Left renal pelvis (tissue), 4 donors: Measurements from ENCODE around the gene IFNL2. TPM values are rescaled to one million over a fixed set of nuclear protein-coding genes. Genes with fewer than 3 reads are reported as not detected.
"Not testable (repeated sequence)": the region's sequence is repeated elsewhere in the genome, so short reads cannot be mapped to it uniquely, and the experiment has no call there.

ENCODE experiments used
- DNase-seq, 4 donors: peaks; one replicate each; pipeline ENCODE4 v3.0.0-alpha.2; 2013; ENCODE audit warnings: low read depth in 4 of 4, low spot score in 3 of 4
- polyA plus RNA-seq, 4 donors: library from polyadenylated mRNA; unstranded; fragments of 120-200 nt; gene quantifications; one replicate each; pipeline ENCODE4 v1.2.1, GENCODE V29; 2013; ENCODE audit not compliant: insufficient read length in 4 of 4

IFNL2 gene
- polyA plus RNA-seq, 4 donors = not detected

DNA sequence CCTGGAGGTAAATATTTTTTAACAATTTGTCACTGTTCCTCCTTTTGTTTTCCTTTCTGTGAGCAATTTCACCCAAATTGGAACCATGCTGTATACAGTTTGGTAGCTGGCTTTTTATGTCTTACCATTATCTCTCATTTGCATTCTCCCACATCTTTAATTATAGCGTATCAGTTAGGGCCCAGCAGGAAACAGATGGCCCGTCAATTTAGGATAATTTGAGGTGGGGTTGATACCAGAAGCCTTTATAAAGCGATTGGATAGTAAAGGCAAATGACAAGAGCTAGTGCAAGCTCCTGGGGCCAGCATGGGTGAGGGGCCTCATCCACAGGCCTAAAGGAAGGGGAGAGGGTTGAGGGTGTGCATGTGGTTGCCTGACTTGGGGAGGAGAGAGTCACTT lies 15.7 kb upstream of the IFNL2 start:
- no peak for DNase-seq

DNA sequence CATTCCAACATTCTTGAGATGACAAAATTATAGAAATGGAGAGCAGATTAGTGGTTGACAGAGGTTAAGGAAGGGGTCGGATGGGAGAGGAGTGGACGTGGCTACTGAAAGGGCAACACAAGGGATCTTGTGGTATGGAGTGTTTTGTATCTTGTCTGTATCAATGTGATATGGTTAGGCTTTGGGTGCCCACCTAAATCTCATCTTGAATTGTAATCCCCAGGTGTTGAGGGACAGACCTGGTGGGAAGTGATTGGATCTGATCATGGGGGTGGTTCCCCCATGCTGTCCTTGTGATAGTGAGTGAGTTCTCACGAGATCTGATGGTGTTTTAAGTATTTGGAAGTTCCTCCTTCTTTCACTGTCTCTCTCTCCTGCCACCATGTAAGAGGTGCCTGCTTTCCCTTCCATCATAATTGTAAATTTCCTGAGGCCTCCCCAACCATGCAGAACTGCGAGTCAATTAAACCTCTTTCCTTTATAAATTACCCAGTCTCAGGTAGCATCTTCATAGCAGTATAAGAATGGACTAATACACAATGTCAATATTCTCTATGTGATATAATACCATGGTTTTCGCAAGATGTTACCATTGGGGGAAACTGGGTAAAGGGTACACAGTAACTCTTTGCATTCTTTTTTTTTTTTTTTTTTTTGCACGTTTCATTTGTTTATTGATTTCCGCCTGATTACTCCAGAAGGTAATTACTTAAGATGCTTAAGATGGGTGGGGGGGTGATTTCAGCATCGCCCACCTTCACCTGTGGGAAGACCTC lies 14.6 kb upstream of the IFNL2 start:
- DNase-seq = no peak

DNA sequence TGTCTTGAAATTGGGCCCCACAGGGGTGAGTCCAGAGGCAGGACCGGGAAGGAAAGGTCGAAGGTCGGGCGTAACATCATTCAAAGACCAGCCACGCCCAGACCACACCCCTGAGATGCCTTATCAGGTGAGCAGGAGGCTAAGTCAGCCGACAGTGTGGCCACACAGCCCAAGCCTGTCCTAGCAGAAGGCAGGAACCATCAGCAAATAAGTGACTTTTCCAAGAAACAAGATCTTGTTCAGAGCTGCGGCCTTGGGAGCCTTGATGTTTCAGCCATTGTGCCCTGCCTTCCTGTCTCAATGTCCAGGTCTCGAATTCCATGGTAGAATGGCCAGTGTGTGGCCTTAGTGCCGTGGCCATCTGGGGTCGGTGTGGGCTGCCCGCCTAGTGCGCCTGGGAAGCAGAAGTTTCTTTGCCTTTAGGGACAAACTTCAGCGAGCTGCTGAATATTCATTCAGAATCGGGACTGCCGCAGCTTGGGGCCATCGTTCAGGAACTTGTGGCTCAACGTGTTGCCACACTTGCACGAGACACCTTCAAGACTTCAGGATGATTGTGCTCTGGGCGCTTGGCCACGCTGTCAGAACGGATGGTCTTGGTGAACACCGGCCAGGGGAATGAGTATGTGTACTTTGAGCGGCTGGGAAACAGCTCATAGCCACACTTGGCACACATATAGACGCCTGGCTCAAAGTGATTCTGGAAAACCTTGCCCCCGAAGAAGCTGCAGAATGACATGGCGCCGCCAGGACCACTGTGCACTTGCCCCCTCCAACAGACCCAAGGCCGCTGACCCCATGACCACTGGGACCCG lies 13.5 kb upstream of the IFNL2 start:
- DNase-seq = no peak

DNA sequence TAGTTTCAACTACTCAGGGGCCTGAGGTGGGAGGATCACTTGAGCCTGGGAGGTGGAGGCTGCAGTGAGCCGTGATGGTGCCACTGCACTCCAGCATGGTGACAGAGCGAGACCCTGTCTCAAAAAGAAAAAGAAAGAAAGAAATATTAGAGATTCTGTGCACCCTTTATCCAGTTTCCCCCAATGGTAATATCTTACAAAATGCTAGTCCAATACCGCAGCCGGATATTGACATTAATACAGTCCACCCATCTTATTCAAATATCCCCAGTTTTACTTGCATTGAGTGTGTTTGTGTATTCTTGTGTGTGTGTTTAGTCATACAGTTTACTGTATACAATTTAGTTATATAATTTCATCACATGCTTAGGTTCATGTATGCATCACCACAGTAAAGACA lies 11.0 kb upstream of the IFNL2 start:
- DNase-seq = no peak

DNA sequence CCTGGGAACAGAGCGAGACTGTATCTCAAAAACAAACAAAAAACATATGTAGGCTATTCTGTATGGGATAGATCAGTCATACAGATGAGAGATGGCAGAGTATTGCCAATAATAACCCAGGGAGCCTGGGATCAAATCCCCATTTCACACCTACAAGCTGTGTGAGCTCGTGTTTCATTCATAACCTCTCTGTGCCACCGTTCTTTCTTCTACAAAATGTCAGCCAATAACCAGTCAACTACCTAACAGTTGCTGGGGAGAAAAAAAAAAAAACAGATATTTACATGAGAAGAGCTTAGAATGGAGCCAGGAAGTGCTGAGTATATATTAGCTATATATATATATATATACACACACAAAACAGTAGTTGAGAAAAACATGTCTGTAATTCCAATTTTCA lies 6.5 kb upstream of the IFNL2 start:
- no peak for DNase-seq

DNA sequence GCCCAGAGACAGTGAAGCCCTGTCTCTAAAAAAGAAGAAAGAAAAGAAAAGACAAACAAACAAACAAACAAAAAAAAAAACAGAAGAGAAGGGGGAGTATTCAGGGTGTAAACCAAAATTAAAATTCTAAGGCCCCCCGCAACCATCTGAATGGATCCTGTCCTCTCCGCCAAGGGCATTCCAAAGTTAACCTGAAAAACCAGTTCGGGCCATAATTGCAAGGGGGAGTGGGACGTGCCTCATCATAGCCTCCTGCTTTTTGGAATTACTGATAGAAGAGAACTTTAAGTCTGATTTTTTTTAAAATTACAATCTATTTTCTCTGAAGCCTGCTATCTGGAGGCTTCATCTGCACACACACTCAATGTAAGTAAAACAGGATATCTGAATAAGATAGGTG lies 5.7 kb upstream of the IFNL2 start:
- DNase-seq = no peak

DNA sequence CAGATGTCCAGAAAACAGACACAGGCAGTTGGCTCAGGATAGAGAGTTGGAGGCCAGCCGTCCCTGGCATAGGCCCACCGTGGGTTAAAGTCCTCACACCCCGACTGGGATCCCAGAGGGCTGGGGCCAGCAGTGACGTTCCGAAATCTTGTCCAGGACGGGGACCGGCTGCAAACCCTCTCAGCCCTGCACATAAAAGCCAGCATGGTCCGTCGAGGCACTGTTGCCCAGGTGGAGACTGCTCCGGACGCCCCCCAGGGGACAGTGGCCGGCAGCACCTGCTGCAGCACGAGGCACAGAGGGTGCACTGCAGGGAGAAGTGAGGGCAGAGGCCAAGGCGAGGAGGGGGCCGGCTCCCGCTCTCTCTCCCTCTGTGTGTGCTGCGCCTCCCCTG lies 4.3 kb upstream of the IFNL2 start:
- DNase-seq = no peak

DNA sequence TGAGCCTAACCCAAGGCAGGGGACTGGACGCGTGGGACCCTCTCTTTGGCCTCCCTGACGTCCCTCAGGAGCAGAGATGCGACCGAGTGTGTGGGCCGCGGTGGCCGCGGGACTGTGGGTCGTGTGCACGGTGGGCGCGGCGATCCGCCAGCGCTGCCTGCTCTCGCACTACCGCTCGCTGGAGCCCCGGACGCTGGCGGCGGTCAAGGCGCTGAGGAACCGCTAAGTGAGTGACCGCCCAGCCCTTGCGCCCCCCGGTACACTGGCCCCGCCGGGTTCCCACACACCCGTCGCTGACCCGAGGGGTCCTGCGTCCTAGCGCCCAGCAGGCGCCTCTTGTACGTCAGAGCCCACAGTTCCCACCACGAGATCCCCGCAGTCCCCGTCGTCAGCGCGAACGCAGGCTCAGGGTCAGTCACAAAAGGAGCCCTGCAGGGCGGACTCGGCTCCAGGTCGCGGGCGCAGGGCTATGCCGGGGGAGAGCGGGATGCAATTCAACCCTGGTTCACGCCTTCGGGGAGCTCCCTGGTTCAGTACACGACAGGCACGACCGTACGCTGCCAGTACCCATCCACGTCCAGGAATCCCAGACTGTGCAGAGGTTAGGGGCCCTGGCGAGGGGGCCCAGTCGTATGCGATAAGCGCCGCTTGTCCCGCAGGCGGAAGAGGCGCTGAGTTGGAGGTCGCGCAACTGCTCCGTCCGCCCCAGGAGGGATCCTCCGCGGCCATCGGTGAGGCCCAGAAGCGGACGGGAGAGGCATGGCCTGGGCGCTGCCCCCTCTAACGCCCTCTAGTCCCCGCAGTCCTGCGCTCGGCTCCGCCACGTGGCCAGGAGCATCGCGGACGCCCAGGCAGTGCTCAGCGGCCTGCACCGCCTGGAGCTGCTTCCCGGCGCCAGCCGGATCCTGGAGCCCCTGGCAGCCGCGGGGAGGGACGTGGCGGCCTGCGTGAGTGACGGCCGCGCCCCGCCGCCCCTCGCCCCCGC lies 3.6 kb upstream of the IFNL2 start:
- no peak for DNase-seq

DNA sequence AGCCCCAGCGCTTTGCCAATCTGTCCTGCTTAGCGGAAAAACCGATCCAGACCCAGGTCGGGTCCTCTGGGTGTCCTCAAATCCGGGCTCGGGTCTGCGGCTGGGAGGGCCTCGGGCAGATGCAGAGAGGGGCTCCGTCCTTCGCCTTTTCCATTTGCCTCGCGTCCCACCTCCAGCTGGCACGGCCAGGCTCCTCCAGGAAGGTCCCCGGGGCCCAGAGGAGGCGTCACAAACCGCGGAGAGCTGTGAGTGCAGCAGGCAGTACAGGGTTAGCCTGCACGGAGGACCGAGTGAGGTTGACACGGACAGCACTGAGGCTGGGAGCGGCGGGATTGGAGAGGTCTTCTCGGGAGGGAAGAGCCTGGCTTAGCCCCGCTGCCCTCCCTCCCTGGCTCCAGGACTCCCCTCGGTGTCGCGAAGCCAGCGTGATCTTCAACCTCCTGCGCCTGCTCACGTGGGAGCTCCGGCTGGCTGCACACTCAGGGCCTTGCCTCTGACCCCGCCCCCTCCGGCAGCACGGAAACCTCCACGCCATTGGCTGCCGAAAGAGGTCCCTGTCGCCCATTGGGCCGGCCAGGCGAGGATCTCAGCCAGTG lies 2.8 kb upstream of the IFNL2 start:
- DNase-seq = no peak

DNA sequence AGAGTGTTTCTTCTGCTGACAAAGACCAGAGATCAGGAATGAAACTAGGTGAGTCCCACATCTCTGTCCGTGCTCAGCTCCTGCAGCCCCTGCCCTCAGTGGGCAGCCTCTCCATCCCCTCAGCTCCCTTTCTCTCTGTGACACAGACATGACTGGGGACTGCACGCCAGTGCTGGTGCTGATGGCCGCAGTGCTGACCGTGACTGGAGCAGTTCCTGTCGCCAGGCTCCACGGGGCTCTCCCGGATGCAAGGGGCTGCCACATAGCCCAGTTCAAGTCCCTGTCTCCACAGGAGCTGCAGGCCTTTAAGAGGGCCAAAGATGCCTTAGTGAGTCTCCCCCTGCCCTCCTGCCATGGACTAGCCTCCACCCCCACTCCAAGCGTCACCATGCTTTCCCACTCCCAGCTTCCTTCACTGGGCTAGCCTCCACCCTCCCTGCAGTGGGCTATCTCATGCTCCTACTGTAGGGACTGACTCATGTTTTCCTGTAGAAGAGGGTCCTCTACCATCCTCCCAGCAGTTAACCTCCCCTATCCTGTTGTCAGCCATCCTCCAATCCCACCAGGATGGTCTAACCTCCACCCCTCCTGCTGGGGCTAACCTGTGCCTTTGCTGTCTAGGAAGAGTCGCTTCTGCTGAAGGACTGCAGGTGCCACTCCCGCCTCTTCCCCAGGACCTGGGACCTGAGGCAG lies 481 bp downstream of the IFNL2 start:
- DNase-seq = not testable (repeated sequence)

DNA sequence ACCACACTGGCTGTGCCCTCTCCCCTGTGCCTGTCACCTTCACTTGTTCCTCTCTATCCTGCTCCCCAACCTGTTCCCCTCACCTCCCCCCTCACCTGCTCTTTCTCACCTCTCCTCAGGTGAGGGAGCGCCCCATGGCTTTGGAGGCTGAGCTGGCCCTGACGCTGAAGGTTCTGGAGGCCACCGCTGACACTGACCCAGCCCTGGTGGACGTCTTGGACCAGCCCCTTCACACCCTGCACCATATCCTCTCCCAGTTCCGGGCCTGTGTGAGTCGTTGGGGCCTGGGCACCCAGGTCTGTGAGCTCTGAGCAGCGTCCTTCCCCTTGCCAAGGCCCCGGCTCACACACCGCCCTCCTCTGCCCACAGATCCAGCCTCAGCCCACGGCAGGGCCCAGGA lies 1.2 kb downstream of the IFNL2 start:
- DNase-seq = not testable (repeated sequence)

DNA sequence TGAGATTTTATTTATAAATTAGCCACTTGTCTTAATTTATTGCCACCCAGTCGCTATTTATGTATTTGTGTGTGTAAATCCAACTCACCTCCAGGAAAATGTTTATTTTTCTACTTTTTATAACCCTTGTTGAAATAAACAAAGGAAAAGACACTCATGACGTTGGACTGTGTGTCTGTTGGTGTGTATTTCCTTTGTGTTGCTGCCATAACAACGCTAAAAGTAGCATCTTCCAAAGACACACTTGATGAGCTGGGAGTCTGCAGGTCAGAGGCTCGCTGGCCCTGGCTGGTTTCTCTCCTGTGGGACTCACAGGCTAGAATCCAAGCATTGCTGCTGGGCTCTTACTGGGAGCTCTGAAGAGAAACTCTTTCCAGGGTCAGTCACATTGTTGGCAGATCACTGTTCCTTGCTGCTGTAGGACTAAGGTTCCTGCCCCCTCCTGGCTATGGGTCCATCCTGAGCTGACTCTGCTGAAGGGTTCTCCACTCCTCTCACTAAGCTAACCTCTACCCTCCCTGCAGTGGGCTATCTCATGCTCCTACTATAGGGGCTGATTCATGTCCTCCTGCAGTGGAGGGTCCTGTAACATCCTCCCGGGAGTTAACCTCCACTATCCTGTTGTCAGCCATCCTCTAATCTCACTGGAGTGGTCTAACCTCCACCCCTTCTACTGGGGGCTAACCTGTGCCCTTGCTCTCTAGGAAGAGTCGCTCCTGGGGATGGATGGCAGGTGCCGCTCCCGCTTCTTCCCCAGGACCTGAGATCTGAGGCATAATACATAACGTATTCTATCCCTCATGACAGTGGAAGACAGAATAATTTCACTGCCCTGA lies 2.1 kb downstream of the IFNL2 start:
- no peak for DNase-seq

DNA sequence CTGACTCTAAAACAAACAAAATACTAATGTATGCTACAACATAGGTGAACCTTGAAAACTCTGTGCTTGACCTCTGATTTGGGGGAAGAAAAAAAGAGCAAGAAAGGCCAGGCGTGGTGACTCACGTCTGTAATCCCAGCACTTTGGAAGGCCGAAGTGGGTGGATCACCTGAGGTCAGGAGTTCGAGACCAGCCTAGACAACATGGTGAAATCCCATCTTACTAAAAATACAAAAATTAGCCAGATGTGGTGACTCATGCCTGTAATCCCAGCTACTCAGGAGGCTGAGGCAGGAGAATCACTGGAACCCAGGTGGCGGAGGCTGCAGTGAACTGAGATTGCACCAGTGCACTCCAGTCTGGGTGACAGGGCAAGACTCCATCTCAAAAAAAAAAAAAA lies 5.7 kb downstream of the IFNL2 start:
- not testable (repeated sequence) for DNase-seq

DNA sequence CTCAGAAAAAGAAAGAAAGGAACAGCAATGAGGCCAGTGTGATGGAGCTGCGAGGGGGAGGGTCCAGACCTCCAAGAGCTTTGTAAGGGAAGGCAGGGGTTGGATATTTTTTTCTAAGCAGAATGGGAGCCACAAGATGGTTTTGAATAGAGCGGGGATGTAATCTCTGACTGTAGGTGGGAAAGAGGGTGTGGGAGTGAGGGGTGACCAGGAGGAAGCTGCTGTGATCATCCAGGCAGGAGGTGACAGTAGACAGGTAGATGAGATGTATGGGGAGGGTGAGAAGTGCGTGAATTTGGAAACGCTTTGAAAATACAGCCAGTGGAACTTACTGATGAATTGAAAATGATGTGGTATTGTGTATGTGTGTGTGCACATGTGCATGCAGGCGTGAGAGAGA lies 7.4 kb downstream of the IFNL2 start:
- DNase-seq = no peak

DNA sequence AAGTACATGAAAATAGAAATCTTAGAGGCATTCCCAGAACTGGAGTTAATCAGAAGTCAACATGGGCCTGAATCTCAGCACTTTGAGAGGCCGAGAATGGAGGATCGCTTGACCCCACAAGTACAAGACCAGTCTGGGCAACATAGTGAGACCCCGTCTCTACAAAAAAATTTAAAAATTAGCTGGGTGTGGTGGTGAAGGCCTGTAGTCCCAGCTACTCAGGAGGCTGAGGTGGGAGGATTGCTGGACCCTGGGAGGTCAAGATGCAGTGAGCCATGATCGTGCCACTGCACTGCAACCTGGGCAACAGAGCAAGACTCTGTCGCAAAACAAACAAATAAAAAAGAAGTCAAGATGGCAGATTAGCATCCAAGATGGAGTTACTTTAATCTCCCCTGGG lies 8.5 kb downstream of the IFNL2 start:
- DNase-seq = no peak

DNA sequence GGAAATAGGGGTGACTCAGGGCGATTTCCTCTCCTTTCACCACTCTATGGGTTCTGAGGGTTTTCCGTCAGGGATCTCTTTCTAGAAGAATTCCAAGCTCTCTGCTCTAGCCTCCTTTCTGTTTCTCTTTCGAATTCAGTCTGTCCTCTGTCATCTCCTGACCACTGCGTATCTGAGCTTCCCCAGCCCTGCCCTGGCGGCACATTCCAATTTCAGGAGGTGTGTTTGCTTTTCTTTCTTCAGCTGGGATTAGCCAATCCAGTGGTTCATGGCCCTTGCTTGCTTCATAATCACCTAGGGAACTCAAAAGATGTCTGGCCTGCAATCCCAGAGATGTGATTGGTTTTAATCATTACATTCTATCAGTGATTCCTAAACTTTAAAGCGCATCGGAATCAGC lies 9.4 kb downstream of the IFNL2 start:
- DNase-seq = no peak

DNA sequence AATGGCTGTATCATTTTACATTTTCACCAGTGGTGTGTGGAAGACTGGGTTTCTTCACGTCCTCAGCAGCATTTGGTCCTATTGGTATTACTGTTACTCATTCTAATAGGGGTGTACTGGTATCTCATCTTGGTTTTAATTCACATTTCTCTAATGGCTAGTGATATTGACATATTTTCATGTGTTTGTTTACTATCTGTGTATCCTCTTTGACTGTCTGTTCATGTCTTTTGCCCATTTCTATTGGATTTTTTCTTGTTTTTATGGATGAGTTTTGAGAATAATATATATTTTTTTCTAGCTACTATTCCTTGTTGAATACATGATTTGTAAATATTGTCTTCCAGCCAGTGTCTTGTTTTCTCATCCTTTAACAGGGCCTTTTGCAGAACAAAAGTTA lies 13.8 kb downstream of the IFNL2 start:
- DNase-seq = no peak

DNA sequence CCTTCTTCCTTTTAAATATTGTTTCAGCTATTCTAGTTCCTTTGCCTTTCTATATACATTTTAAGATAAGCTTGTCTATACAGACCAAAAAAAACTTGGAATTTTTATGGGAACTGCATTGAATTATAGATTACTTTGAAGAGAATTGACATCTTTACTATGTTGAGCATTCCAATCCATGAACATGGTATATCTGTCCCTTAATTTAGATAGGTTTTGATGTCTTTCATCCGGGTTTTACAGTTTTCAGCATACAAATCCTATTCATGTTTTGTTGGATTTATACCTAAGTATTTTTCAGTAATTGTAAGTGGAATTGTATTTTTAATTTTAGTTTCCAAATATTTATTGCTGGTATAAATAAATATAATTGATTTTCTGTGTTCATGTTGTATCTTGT lies 15.8 kb downstream of the IFNL2 start:
- DNase-seq = no peak

DNA sequence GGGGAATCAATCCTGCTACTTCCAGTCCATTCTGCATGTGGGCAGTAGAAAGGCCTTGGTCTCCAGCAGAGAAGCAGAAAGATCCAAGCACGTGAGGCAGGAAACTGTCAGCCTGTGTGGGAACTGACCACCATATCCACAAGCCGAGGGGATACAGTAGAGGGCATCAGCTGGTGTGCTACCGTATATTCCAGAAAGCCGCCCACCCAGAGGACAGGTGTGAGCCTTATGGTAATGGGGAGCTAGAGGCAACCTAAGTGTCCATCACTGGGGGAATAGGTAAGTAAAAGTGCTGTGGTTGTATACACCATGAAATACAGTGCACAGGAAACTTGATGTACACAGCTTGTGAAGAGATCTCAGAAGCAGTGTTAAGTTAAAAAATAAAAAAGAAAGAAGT lies 25.2 kb downstream of the IFNL2 start:
- no peak for DNase-seq
